ENCODE data around the gene GPR153. TPM values are rescaled to one million over a fixed set of nuclear protein-coding genes. Genes with fewer than 3 reads are reported as not detected.

The GPR153 gene
- polyA plus RNA-seq, 1 donor from 2014 or later = 26.9 TPM

- no peaks in the 10 kb centered on the region for H3F3A ChIP-seq (ENCODE audit: insufficient read depth, low read length, poor library complexity, severe bottlenecking)
- no peak overlapping the region for H3K27ac ChIP-seq (ENCODE audit: low read length)
- no peaks in the 10 kb centered on the region for H3K9me2 ChIP-seq (ENCODE audit: insufficient read depth, low read length)
- H4K20me1 ChIP-seq (ENCODE audit: insufficient read depth) = no peaks in the 10 kb centered on the region
- no peaks in the 10 kb centered on the region for H3K79me2 ChIP-seq (replicated peaks; ENCODE audit: insufficient read depth, low read length)
- no peaks in the 10 kb centered on the region for H3K27me3 ChIP-seq (ENCODE audit: insufficient read depth, low read depth, low read length)
- H3K9ac ChIP-seq (ENCODE audit: low read length) = no peak overlapping the region
- H3K9me3 ChIP-seq (ENCODE audit: low read length) = no peaks in the 10 kb centered on the region
- H2AFZ ChIP-seq (ENCODE audit: low read depth, low read length) = no peak overlapping the region
- no peak overlapping the region for H3K4me3 ChIP-seq (ENCODE audit: low read length)
- TF ChIP-seq RAD21 (conservative IDR thresholded peaks at IDR 0.05) = no peak
- TF ChIP-seq REST (IDR thresholded peaks at IDR 0.05; ENCODE audit: borderline replicate concordance) = no peak
- no peak for TF ChIP-seq SMC3 (conservative IDR thresholded peaks at IDR 0.05; ENCODE audit: poor library complexity)
- no peak for TF ChIP-seq EP300 (conservative IDR thresholded peaks at IDR 0.05; ENCODE audit: poor library complexity, severe bottlenecking)
- TF ChIP-seq EZH2 (IDR thresholded peaks at IDR 0.05; ENCODE audit: borderline replicate concordance, insufficient read depth, low read length, poor library complexity, severe bottlenecking) = no peak
- no peak for TF ChIP-seq CTCF (IDR thresholded peaks at IDR 0.05; ENCODE audit: poor library complexity, severe bottlenecking)
- no peak for TF ChIP-seq MXI1 (conservative IDR thresholded peaks at IDR 0.05; ENCODE audit: poor library complexity, severe bottlenecking)
- no peak for TF ChIP-seq TAF1 (IDR thresholded peaks at IDR 0.05; ENCODE audit: low read depth)
- no peak for TF ChIP-seq POLR2AphosphoS5 (IDR thresholded peaks at IDR 0.05)
- H3K36me3 ChIP-seq (ENCODE audit: insufficient read depth, low read length) = no peaks in the 10 kb centered on the region
- no peak overlapping the region for H3K4me2 ChIP-seq (ENCODE audit: low read length)
Measured at GRCh38 chr1:6295910-6296309, 35.0 kb upstream of the GPR153 start.

- H3K4me2 ChIP-seq (ENCODE audit: low read length) = no peak overlapping the region
- no peaks in the 10 kb centered on the region for H3K9me2 ChIP-seq (ENCODE audit: insufficient read depth, low read length)
- no peaks in the 10 kb centered on the region for H4K20me1 ChIP-seq (ENCODE audit: insufficient read depth)
- H2AFZ ChIP-seq (ENCODE audit: low read depth, low read length) = no peak overlapping the region
- no peaks in the 10 kb centered on the region for H3F3A ChIP-seq (ENCODE audit: insufficient read depth, low read length, poor library complexity, severe bottlenecking)
- no peak overlapping the region for H3K27ac ChIP-seq (ENCODE audit: low read length)
- no peaks in the 10 kb centered on the region for H3K27me3 ChIP-seq (ENCODE audit: insufficient read depth, low read depth, low read length)
- H3K9ac ChIP-seq (ENCODE audit: low read length) = no peak overlapping the region
- TF ChIP-seq MXI1 (conservative IDR thresholded peaks at IDR 0.05; ENCODE audit: poor library complexity, severe bottlenecking) = no peak
- TF ChIP-seq EP300 (conservative IDR thresholded peaks at IDR 0.05; ENCODE audit: poor library complexity, severe bottlenecking) = no peak
- TF ChIP-seq TAF1 (IDR thresholded peaks at IDR 0.05; ENCODE audit: low read depth) = no peak
- TF ChIP-seq RAD21 (conservative IDR thresholded peaks at IDR 0.05) = no peak
- no peak for TF ChIP-seq CTCF (IDR thresholded peaks at IDR 0.05; ENCODE audit: poor library complexity, severe bottlenecking)
- TF ChIP-seq POLR2AphosphoS5 (IDR thresholded peaks at IDR 0.05) = no peak
- TF ChIP-seq SMC3 (conservative IDR thresholded peaks at IDR 0.05; ENCODE audit: poor library complexity) = no peak
- TF ChIP-seq REST (IDR thresholded peaks at IDR 0.05; ENCODE audit: borderline replicate concordance) = no peak
- no peak for TF ChIP-seq EZH2 (IDR thresholded peaks at IDR 0.05; ENCODE audit: borderline replicate concordance, insufficient read depth, low read length, poor library complexity, severe bottlenecking)
- no peaks in the 10 kb centered on the region for H3K9me3 ChIP-seq (ENCODE audit: low read length)
- no peaks in the 10 kb centered on the region for H3K36me3 ChIP-seq (ENCODE audit: insufficient read depth, low read length)
- H3K79me2 ChIP-seq (replicated peaks; ENCODE audit: insufficient read depth, low read length) = no peaks in the 10 kb centered on the region
- H3K4me3 ChIP-seq (ENCODE audit: low read length) = no peak overlapping the region
Measured at GRCh38 chr1:6294890-6295556, 34.1 kb upstream of the GPR153 start.

All from neural cell (in vitro differentiated cells).